Endothelial cell of umbilical vein (primary cell): ENCODE results near the gene ZSCAN5A. TPM values are rescaled to one million over a fixed set of nuclear protein-coding genes. Genes with fewer than 3 reads are reported as not detected.

Experiments used
- BruUV-seq: library from RNA; stranded (reverse); fragments of 400-500 nt; replicated peaks from 2 replicates; lab custom pipeline; 2021; lab: Mats Ljungman, UMichigan
- CTCF ChIA-PET: fragments of 300-600, 350-600 bp; sonication (Branson Sonifier 250); formaldehyde crosslinking; loops from one replicate; lab custom pipeline; 2021; ENCODE audit warnings: antibody characterized with exemption, inconsistent platforms; lab: Charles Lee
- POLR2A ChIA-PET: fragments of 300-600, 350-600 bp; sonication (Branson Sonifier 250); formaldehyde crosslinking; loops from one replicate; lab custom pipeline; 2021; ENCODE audit warnings: antibody characterized with exemption, inconsistent platforms; lab: Charles Lee
- DNase-seq: peaks from one replicate; pipeline ENCODE4 v3.0.0-alpha.2; 2011; ENCODE audit warnings: low read depth, low spot score
- FAIRE-seq: peaks from 2 replicates; lab custom pipeline; 2011; peaks lifted over from hg19 to GRCh38; lab: Jason Lieb, UNC
- H2AFZ ChIP-seq: 2 replicates; pipeline ENCODE4 v1.6.0; 2012; ENCODE audit warnings: low read depth, low read length, control low read depth, inconsistent platforms
- H3K27ac ChIP-seq: 2 replicates; pipeline ENCODE4 v1.5.1; 2011; ENCODE audit warnings: low read depth, mild to moderate bottlenecking, control low read depth, low read length, moderate library complexity; ENCODE audit not compliant: insufficient read depth
- H3K27me3 ChIP-seq, 2 experiments: 2 replicates each; pipeline versions ENCODE4 v1.6.0 to v1.6.1; 2011; ENCODE audit warnings: low read length in 2 of 2, mixed read lengths in 1 of 2; ENCODE audit not compliant: control insufficient read depth in 2 of 2, insufficient read depth in 2 of 2
- H3K36me3 ChIP-seq, 2 experiments: 2 replicates in 1 of 2; 3 replicates in 1 of 2; pipeline ENCODE4 v1.5.1; 2011; ENCODE audit warnings: low read length in 2 of 2, mild to moderate bottlenecking in 1 of 2, moderate library complexity in 1 of 2; ENCODE audit not compliant: control insufficient read depth in 2 of 2, insufficient read depth in 2 of 2; ENCODE audit errors: extremely low read depth in 1 of 2
- H3K4me1 ChIP-seq: 3 replicates; pipeline ENCODE4 v1.5.1; 2011; ENCODE audit warnings: mild to moderate bottlenecking, low read length; ENCODE audit not compliant: control insufficient read depth, insufficient read depth; ENCODE audit errors: extremely low read depth
- H3K4me2 ChIP-seq: 2 replicates; pipeline ENCODE4 v1.6.1; 2011; ENCODE audit warnings: low read length, control low read depth, mixed read lengths; ENCODE audit not compliant: insufficient read depth
- H3K4me3 ChIP-seq, 3 experiments: fragments of 200-600 bp in 1 of 3; sonication (generic), shearing (Covaris generic) in 1 of 3; replicated peaks in 1 of 3; 2 replicates each; pipeline ENCODE4 v1.5.1; 2011 to 2016; ENCODE audit warnings: control low read depth in 3 of 3, low read length in 3 of 3, mild to moderate bottlenecking in 2 of 3, inconsistent platforms in 1 of 3, low read depth in 1 of 3, moderate library complexity in 1 of 3; ENCODE audit not compliant: insufficient read depth in 1 of 3
- H3K79me2 ChIP-seq: 2 replicates; pipeline ENCODE4 v1.6.0; 2012; ENCODE audit warnings: low read length, inconsistent platforms; ENCODE audit not compliant: control insufficient read depth, insufficient read depth
- H3K9ac ChIP-seq: replicated peaks from 2 replicates; pipeline ENCODE3; 2011; ENCODE audit warnings: low read length, control low read depth; ENCODE audit not compliant: insufficient read depth; ENCODE audit errors: extremely low read depth
- H3K9me1 ChIP-seq: replicated peaks from 3 replicates; pipeline ENCODE4 v1.6.0; 2011; ENCODE audit warnings: mild to moderate bottlenecking, low read length; ENCODE audit not compliant: control insufficient read depth, insufficient read depth; ENCODE audit errors: extremely low read depth
- H3K9me3 ChIP-seq: replicated peaks from 2 replicates; pipeline ENCODE4 v1.5.1; 2012; ENCODE audit warnings: low read length, inconsistent platforms; ENCODE audit not compliant: control insufficient read depth, insufficient read depth
- H4K20me1 ChIP-seq: replicated peaks from 2 replicates; pipeline ENCODE3; 2011; ENCODE audit warnings: mild to moderate bottlenecking, low read length; ENCODE audit not compliant: control insufficient read depth, insufficient read depth; ENCODE audit errors: extremely low read depth
- CTCF ChIP-seq, 2 donors: IDR thresholded peaks; 1 replicate in 1 of 2; 2 replicates in 1 of 2; pipeline ENCODE4 v1.5.1; 2011; ENCODE audit warnings: low read length in 2 of 2, mild to moderate bottlenecking in 2 of 2, moderate library complexity in 2 of 2, control low read depth in 1 of 2, inconsistent platforms in 1 of 2, low read depth in 1 of 2; ENCODE audit not compliant: insufficient read depth in 1 of 2; ENCODE audit errors: extremely low read depth in 1 of 2
- EZH2 ChIP-seq: IDR thresholded peaks from 2 replicates; pipeline ENCODE4 v1.6.1; 2012; ENCODE audit warnings: borderline replicate concordance, low read depth, mild to moderate bottlenecking, moderate library complexity, low read length, inconsistent platforms; ENCODE audit not compliant: severe bottlenecking
- FOS ChIP-seq: IDR thresholded peaks from 2 replicates; pipeline ENCODE4 v1.6.1; 2011; ENCODE audit warnings: mild to moderate bottlenecking, low read length, moderate library complexity, borderline replicate concordance; ENCODE audit not compliant: insufficient read depth
- GATA2 ChIP-seq: IDR thresholded peaks from 2 replicates; pipeline ENCODE4 v1.7.0; 2011; ENCODE audit warnings: low read depth, mild to moderate bottlenecking, moderate library complexity, mixed read lengths, low read length; ENCODE audit not compliant: insufficient read length, insufficient read depth
- MAX ChIP-seq: IDR thresholded peaks from 2 replicates; pipeline ENCODE4 v1.6.1; 2011; ENCODE audit not compliant: insufficient read depth, insufficient read length
- MYC ChIP-seq: IDR thresholded peaks from one replicate; pipeline ENCODE4 v1.6.1; 2011; ENCODE audit warnings: mild to moderate bottlenecking, low read depth, low read length
- POLR2A ChIP-seq: IDR thresholded peaks from 2 replicates; pipeline ENCODE4 v1.6.1; 2012; ENCODE audit warnings: low read depth, mild to moderate bottlenecking, control low read depth, low read length
- POLR2AphosphoS5 ChIP-seq: IDR thresholded peaks from 2 replicates; pipeline ENCODE4 v1.6.1; 2012; ENCODE audit warnings: low read depth, mild to moderate bottlenecking, control low read depth, low read length, moderate library complexity; ENCODE audit not compliant: insufficient read depth
- dilution Hi-C: fragments of 300-500 bp; cut with MboI; formaldehyde crosslinking; loops from one replicate; pipeline ENCODE4 v1.15.0; 2019; ENCODE audit warnings: low sequenced_read_pairs; ENCODE audit not compliant: extremely low pct_ligation_motif_present
- intact Hi-C: fragments of 100-400 bp; cut with micrococcal nuclease; formaldehyde crosslinking; loops from one replicate; pipeline ENCODE4 v1.10.0; 2022
- polyA plus RNA-seq, 4 experiments: library from polyadenylated mRNA; depleted of rRNA in 3 of 4; stranded (reverse) in 3 of 4; unstranded in 1 of 4; fragments of >200 nt; gene quantifications; 2 replicates each; pipeline versions ENCODE4 v1.2.1 to v1.2.3, GENCODE V29; 2011 to 2012; ENCODE audit warnings: missing spikeins in 1 of 4
- total RNA-seq: library from RNA; stranded (reverse); gene quantifications from 2 replicates; pipeline ENCODE4 v1.2.3, GENCODE V29; 2021

The ZSCAN5A gene
- total and polyA plus RNA-seq, 2 donors (not counting 3 experiments of a cell fraction or from before 2014, with no cell fraction given) = 5.1 to 12.2 TPM

- Histone ChIP-seq H3K4me2 (no peak overlapping the region), H3K36me3 (peaks cover 0 to 2% of the 10 kb centered on the region in 2 experiments), H4K20me1 (no peaks in the 10 kb centered on the region), H3K9ac (no peak overlapping the region), H2AFZ (no peak overlapping the region), H3K79me2 (no peaks in the 10 kb centered on the region), H3K9me3 (no peaks in the 10 kb centered on the region), H3K4me1 (peaks cover 1% of the 10 kb centered on the region), H3K4me3 (no peak overlapping the region), H3K27me3 (no peaks in the 10 kb centered on the region), H3K9me1 (no peaks in the 10 kb centered on the region), H3K27ac (no peak overlapping the region)
- intact Hi-C loops = no loop called here
- no peak for TF ChIP-seq MAX
- no peak for TF ChIP-seq FOS
- TF ChIP-seq MYC = no peak
- TF ChIP-seq GATA2 = no peak
- TF ChIP-seq POLR2AphosphoS5 = no peak
- no peak for TF ChIP-seq POLR2A
- TF ChIP-seq EZH2 = no peak
- dilution Hi-C loops = no loop called here
- ChIA-PET CTCF (interaction anchor here (1.2 to 1.4 kb wide), 2 partner anchors 14 to 38 kb away, joined by 3 read pairs; no protein-coding TSS in a partner anchor), POLR2A (no interaction called here)
- DNase-seq (no peak), FAIRE-seq (no peak)
- no TSS peak for BruUV-seq
These were observed 18.8 kb downstream of the ZSCAN5A start for GRCh38 chr19:56295531-56296455.

- dilution Hi-C loops = no loop called here
- no peak overlapping the region for H3K4me2 ChIP-seq
- CTCF ChIA-PET = no interaction called here
These were observed 20.1 kb downstream of the ZSCAN5A start for GRCh38 chr19:56294549-56294948.

More at GRCh38 chr19:56294549-56294948, 20.1 kb downstream of the ZSCAN5A start:
- Histone ChIP-seq H3K27ac (no peak overlapping the region), H3K27me3 (no peaks in the 10 kb centered on the region), H3K4me3 (no peak overlapping the region), H3K4me1 (no peaks in the 10 kb centered on the region), H3K9ac (no peak overlapping the region), H3K9me3 (no peaks in the 10 kb centered on the region), H3K79me2 (no peaks in the 10 kb centered on the region), H2AFZ (no peak overlapping the region), H3K36me3 (peaks cover 0 to 2% of the 10 kb centered on the region in 2 experiments), H3K9me1 (no peaks in the 10 kb centered on the region), H4K20me1 (no peaks in the 10 kb centered on the region)
- FAIRE-seq = no peak
- intact Hi-C loops = no loop called here
- DNase-seq = no peak
- POLR2A ChIA-PET = no interaction called here
- TF ChIP-seq MYC (no peak), FOS (no peak), MAX (no peak), CTCF (IDR thresholded peaks at IDR 0.05; ENCODE audit: extremely low read depth in 1 of 2, insufficient read depth in 1 of 2, low read depth in 1 of 2, low read length in 2 of 2) (no peak), EZH2 (no peak)
- no TSS peak for BruUV-seq
